ENCODE data around the gene POLE3.
"Not testable (repeated sequence)": the region's sequence is repeated elsewhere in the genome, so short reads cannot be mapped to it uniquely, and the experiment has no call there.

Gene POLE3

DNA sequence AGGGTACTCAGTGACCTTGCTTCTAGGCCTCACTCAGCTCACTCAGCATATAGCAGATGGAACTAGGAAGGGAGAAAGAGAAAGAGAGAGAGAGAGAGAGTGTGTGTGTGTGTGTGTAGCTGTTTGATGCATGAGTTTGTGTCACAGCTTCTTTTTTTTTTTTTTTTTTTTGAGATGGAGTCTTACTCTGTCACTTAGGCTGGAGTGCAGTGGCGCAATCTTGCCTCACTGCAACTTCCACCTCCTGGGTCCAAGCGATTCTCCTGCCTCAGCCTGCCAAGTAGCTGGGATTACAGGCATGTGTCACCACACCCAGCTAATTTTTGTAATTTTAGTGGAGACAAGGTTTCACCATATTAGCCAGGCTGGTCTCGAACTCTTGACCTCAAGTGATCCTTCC, 44.8 kb downstream of the POLE3 start:
- not testable (repeated sequence) for H3K4me1 ChIP-seq (ENCODE audit: control insufficient read depth in 1 of 2, insufficient read depth in 2 of 2, low read length in 2 of 2); H3K4me3 ChIP-seq (ENCODE audit: low read depth, low read length); H3K36me3 ChIP-seq (ENCODE audit: control insufficient read depth in 1 of 2, insufficient read depth in 2 of 2, low read length in 2 of 2); H3K4me2 ChIP-seq (ENCODE audit: low read length); H3K18ac ChIP-seq (ENCODE audit: low read length); H2BK5ac ChIP-seq (ENCODE audit: low read depth, low read length, poor library complexity); H3K79me2 ChIP-seq (ENCODE audit: control insufficient read depth, insufficient read depth, low read length, poor library complexity); H3K23ac ChIP-seq (ENCODE audit: low read length); H3K9ac ChIP-seq (ENCODE audit: low read length); H4K8ac ChIP-seq (ENCODE audit: low read depth, low read length); H2AK5ac ChIP-seq (ENCODE audit: low read length); H3K9me3 ChIP-seq (ENCODE audit: insufficient read depth, low read depth, low read length); DNase-seq; H2BK12ac ChIP-seq (ENCODE audit: low read length); H3K4ac ChIP-seq (ENCODE audit: low read depth, low read length); H4K91ac ChIP-seq (ENCODE audit: low read depth, low read length); H4K12ac ChIP-seq (ENCODE audit: low read depth, low read length); H2BK120ac ChIP-seq (ENCODE audit: insufficient read depth, low read length, poor library complexity); H3K79me1 ChIP-seq (ENCODE audit: low read length); H3K27me3 ChIP-seq (ENCODE audit: insufficient read depth, low read length); H2AFZ ChIP-seq (ENCODE audit: insufficient read depth, low read length, poor library complexity); H3K27ac ChIP-seq (ENCODE audit: low read depth, low read length); H3K14ac ChIP-seq (ENCODE audit: low read length)
- WGBS (ENCODE audit: extremely low coverage, insufficient coverage, insufficient read length) = no CpG with 5 or more reads among the region's 3 CpGs

DNA sequence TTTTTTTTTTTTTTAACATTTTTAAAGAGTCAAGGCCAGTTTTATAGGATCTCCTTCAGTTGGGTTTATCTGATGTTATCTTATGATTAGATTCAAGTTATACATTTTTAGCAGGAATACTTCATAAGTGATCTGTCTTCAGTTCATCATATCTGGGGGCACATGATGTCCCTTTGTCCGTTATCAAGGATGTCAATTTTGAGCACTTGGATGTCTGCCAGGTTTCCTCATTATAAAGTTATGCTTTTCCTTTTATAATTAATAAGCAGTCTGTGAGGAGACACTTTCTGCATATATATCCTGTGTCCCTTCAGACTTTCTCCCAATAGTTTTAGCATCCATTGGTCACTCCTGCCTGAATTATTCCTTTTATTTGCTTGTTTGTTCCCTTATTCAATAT, 45.5 kb downstream of the POLE3 start:
- Histone ChIP-seq H3K4me2 (ENCODE audit: low read length) (no peak overlapping the region), H3K4me3 (ENCODE audit: low read depth, low read length) (no peak overlapping the region), H2BK12ac (ENCODE audit: low read length) (no peak overlapping the region), H2BK120ac (ENCODE audit: insufficient read depth, low read length, poor library complexity) (no peak overlapping the region), H3K27me3 (ENCODE audit: insufficient read depth, low read length) (no peaks in the 10 kb centered on the region), H3K23ac (ENCODE audit: low read length) (no peak overlapping the region), H3K79me2 (ENCODE audit: control insufficient read depth, insufficient read depth, low read length, poor library complexity) (no peaks in the 10 kb centered on the region), H3K18ac (ENCODE audit: low read length) (no peak overlapping the region), H3K27ac (ENCODE audit: low read depth, low read length) (no peak overlapping the region), H4K91ac (ENCODE audit: low read depth, low read length) (no peak overlapping the region), H3K14ac (ENCODE audit: low read length) (no peak overlapping the region), H3K4me1 (ENCODE audit: control insufficient read depth in 1 of 2, insufficient read depth in 2 of 2, low read length in 2 of 2) (no peaks in the 10 kb centered on the region), H3K9ac (ENCODE audit: low read length) (no peak overlapping the region), H2AK5ac (ENCODE audit: low read length) (no peak overlapping the region), H2BK5ac (ENCODE audit: low read depth, low read length, poor library complexity) (no peak overlapping the region), H3K9me3 (ENCODE audit: insufficient read depth, low read depth, low read length) (no peaks in the 10 kb centered on the region), H2AFZ (ENCODE audit: insufficient read depth, low read length, poor library complexity) (no peak overlapping the region), H4K8ac (ENCODE audit: low read depth, low read length) (no peak overlapping the region), H4K12ac (ENCODE audit: low read depth, low read length) (no peak overlapping the region), H3K36me3 (ENCODE audit: control insufficient read depth in 1 of 2, insufficient read depth in 2 of 2, low read length in 2 of 2) (no peaks in the 10 kb centered on the region), H3K4ac (ENCODE audit: low read depth, low read length) (no peak overlapping the region), H3K79me1 (ENCODE audit: low read length) (no peaks in the 10 kb centered on the region)
- no CpG with 5 or more reads among the region's 1 CpG for WGBS (ENCODE audit: extremely low coverage, insufficient coverage, insufficient read length)
- no peak for DNase-seq

GRCh38 chr9:113363336-113363735, 47.1 kb downstream of the POLE3 start:
- H4K8ac ChIP-seq (ENCODE audit: low read depth, low read length) = no peak overlapping the region
- no peak overlapping the region for H2AFZ ChIP-seq (ENCODE audit: insufficient read depth, low read length, poor library complexity)
- H3K79me1 ChIP-seq (ENCODE audit: low read length) = no peaks in the 10 kb centered on the region
- no peaks in the 10 kb centered on the region for H3K79me2 ChIP-seq (ENCODE audit: control insufficient read depth, insufficient read depth, low read length, poor library complexity)
- H3K4me3 ChIP-seq (ENCODE audit: low read depth, low read length) = no peak overlapping the region
- H4K91ac ChIP-seq (ENCODE audit: low read depth, low read length) = no peak overlapping the region
- H3K27ac ChIP-seq (ENCODE audit: low read depth, low read length) = no peak overlapping the region
- H2BK12ac ChIP-seq (ENCODE audit: low read length) = no peak overlapping the region
- no peak overlapping the region for H2BK120ac ChIP-seq (ENCODE audit: insufficient read depth, low read length, poor library complexity)
- no peak for DNase-seq
- no peak overlapping the region for H3K14ac ChIP-seq (ENCODE audit: low read length)
- H3K4me1 ChIP-seq (ENCODE audit: control insufficient read depth in 1 of 2, insufficient read depth in 2 of 2, low read length in 2 of 2) = no peaks in the 10 kb centered on the region
- no peaks in the 10 kb centered on the region for H3K27me3 ChIP-seq (ENCODE audit: insufficient read depth, low read length)
- H3K36me3 ChIP-seq (ENCODE audit: control insufficient read depth in 1 of 2, insufficient read depth in 2 of 2, low read length in 2 of 2) = no peaks in the 10 kb centered on the region
- no peak overlapping the region for H2AK5ac ChIP-seq (ENCODE audit: low read length)
- H3K23ac ChIP-seq (ENCODE audit: low read length) = no peak overlapping the region
- no peak overlapping the region for H4K12ac ChIP-seq (ENCODE audit: low read depth, low read length)
- H3K9ac ChIP-seq (ENCODE audit: low read length) = no peak overlapping the region
- no CpG with 5 or more reads among the region's 3 CpGs for WGBS (ENCODE audit: extremely low coverage, insufficient coverage, insufficient read length)
- no peaks in the 10 kb centered on the region for H3K9me3 ChIP-seq (ENCODE audit: insufficient read depth, low read depth, low read length)
- H3K18ac ChIP-seq (ENCODE audit: low read length) = no peak overlapping the region
- no peak overlapping the region for H3K4me2 ChIP-seq (ENCODE audit: low read length)
- no peak overlapping the region for H2BK5ac ChIP-seq (ENCODE audit: low read depth, low read length, poor library complexity)
- H3K4ac ChIP-seq (ENCODE audit: low read depth, low read length) = no peak overlapping the region

GRCh38 chr9:113361304-113362018, 49.0 kb downstream of the POLE3 start:
- Histone ChIP-seq H3K4me1 (ENCODE audit: control insufficient read depth in 1 of 2, insufficient read depth in 2 of 2, low read length in 2 of 2) (no peaks in the 10 kb centered on the region), H3K36me3 (ENCODE audit: control insufficient read depth in 1 of 2, insufficient read depth in 2 of 2, low read length in 2 of 2) (no peaks in the 10 kb centered on the region), H3K4me2 (ENCODE audit: low read length) (no peak overlapping the region), H3K9me3 (ENCODE audit: insufficient read depth, low read depth, low read length) (no peaks in the 10 kb centered on the region), H4K12ac (ENCODE audit: low read depth, low read length) (no peak overlapping the region), H3K27ac (ENCODE audit: low read depth, low read length) (no peak overlapping the region), H3K4ac (ENCODE audit: low read depth, low read length) (no peak overlapping the region), H3K79me2 (ENCODE audit: control insufficient read depth, insufficient read depth, low read length, poor library complexity) (no peaks in the 10 kb centered on the region), H4K8ac (ENCODE audit: low read depth, low read length) (no peak overlapping the region), H3K18ac (ENCODE audit: low read length) (no peak overlapping the region), H3K27me3 (ENCODE audit: insufficient read depth, low read length) (no peaks in the 10 kb centered on the region), H2BK12ac (ENCODE audit: low read length) (no peak overlapping the region), H2AFZ (ENCODE audit: insufficient read depth, low read length, poor library complexity) (no peak overlapping the region), H3K23ac (ENCODE audit: low read length) (no peak overlapping the region), H3K9ac (ENCODE audit: low read length) (no peak overlapping the region), H2AK5ac (ENCODE audit: low read length) (no peak overlapping the region), H3K4me3 (ENCODE audit: low read depth, low read length) (no peak overlapping the region), H3K14ac (ENCODE audit: low read length) (no peak overlapping the region), H4K91ac (ENCODE audit: low read depth, low read length) (no peak overlapping the region), H2BK120ac (ENCODE audit: insufficient read depth, low read length, poor library complexity) (no peak overlapping the region), H3K79me1 (ENCODE audit: low read length) (no peaks in the 10 kb centered on the region), H2BK5ac (ENCODE audit: low read depth, low read length, poor library complexity) (no peak overlapping the region)
- no peak for DNase-seq
- no CpG with 5 or more reads among the region's 7 CpGs for WGBS (ENCODE audit: extremely low coverage, insufficient coverage, insufficient read length)

All from trophoblast cell (in vitro differentiated cells and primary cell).